Hematopoietic multipotent progenitor cell treated with erythropoietin and hydrocortisone succinate and interleukin-3 and kit ligand, for 6 days (in vitro differentiated cells): ENCODE measurements around the gene BCAS1.

Experiments used
- DNase-seq: peaks from one replicate; pipeline ENCODE4 v3.0.0-alpha.2; 2015

Gene BCAS1

GRCh38 chr20:54047048-54047447, 23.3 kb downstream of the BCAS1 start:
- DNase-seq = peak; percentile 41

GRCh38 chr20:54044156-54044555, 26.2 kb downstream of the BCAS1 start:
- peak; percentile 91 for DNase-seq

DNA sequence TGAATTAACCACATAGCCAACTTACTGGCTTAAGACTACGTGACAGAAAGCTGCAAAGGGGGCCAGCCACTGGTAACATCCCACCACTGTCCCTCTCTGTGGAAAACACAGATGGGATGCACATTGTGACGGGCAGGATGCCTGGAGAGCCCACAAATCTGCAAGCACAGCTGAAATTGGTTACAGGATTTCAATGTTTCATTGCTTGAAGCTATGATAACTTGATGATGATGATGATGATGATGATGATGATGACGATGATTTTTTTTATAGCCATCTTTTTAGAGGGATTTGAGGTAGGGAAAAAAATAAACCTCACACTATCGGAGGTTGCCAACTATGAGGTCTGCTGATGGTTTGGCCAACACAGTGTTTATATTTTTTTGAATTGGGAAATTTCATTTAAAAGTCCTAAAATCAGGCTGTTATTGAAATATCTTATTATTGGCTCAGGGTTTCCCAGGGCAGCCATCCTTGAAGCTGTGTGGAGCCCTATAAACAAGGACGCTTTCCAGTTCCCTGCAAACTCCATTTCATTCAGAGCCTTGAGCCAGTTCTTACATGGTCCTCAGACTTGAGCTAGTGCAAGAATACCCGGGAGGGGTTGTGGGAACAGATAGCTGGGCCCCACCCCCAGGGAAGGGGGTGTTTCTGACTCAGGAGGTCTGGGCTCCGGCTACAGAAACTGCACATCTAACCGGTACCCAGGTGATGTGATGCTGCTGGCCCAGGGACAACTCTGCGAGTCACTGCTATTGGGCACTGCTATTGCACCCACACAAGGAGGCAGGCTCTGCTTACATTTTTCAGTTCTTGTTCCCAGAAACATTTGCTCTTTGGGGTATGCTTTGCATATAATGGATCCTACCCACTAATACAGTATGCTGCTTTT, 27.1 kb downstream of the BCAS1 start:
- peak; percentile 62 for DNase-seq

GRCh38 chr20:54042021-54042420, 28.4 kb downstream of the BCAS1 start:
- no peak for DNase-seq

DNA sequence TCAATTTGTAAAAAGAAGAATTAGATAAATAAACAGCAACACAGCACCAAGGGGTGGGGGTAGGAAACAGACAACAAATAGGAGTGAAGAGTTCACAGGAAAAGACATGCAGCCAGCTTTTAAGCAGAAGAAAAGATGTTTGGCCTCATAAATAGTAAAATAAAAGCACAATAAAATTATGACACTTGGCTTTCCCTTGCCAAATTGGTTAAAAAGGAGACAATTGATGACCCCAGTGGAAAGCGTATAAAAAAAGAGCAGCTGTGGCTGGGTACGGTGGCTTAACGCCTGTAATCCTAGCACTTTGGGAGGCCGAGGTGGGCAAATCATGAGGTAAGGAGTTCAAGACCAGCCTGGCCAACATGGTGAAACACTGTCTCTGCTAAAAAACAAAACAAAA, 29.1 kb downstream of the BCAS1 start:
- DNase-seq = no peak

- no peak for DNase-seq
Observed at GRCh38 chr20:54040531-54040930, 29.9 kb downstream of the BCAS1 start.

DNA sequence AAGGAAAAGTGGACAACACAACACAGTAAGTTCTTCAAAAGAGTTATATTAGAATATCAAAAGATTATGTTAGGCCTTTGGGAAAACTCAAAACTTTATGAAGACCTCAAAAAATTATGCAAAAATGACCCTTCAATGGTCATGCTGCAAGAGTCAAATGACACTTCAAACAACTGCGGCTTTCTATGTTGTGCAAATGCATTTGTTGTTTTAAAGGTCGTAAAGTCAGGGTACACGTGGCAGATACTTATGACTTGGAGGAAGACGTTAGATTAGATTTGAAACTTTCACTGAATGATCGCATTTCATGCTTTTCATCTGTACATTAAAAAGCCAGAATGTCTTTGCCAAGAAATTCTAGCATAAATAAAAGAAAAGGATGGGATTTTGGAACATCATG, 31.4 kb downstream of the BCAS1 start:
- no peak for DNase-seq

DNA sequence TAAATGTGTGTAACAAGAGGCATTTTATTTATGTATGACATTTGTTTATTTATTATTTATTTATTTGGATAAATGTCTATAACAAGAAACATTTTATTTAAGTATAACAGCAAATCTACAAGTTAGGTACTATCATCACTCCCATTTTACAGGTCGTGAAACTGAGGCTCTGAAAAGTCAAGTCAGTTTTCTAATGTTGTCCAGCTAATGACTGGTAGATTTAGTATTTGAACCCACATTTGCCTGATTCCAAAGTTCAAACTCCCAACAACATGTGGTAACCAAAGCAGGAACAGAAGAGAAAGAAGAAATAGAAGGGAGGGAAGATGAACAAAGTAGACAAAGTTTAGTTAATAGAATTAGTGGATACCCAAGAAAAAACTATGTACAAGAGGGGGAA, 32.9 kb downstream of the BCAS1 start:
- DNase-seq = no peak

DNA sequence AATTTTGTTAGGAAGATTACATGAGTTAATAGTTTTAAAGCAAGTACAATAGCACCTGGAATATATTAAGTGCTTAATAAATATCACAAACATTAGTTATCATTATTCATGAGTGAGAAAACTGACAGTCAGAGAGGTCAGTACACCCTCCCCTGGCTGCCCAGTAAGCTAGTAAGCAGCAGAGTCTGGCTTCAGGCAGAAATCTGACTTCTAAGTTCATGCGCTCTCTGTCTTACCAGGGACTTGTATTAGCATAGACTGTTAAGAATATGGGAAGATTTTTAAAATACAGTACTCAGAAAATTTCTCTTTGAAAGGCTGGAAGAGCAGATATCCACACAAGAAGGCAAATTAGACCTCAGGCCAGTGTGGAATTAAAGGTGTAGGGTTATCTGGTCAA, 40.8 kb downstream of the BCAS1 start:
- DNase-seq = no peak

DNA sequence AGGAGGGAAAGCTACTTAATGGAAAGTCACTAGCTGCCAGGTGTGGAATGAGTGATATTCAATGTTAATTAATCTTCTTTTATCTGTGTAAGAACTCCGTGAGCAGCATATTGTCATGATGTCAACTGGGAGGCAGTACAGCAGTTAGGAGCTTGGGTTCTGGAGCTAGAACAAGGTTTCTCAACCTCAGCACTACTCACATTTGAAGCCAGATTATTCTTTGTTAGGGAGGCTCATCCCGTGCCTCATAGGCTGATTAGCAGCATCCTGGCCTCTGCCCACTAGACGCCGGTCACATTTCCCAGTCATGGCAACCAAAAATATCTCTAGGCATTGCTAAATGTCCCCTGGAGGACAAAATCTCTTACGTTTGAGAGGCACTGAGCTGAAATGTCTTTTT, 41.2 kb downstream of the BCAS1 start:
- no peak for DNase-seq

DNA sequence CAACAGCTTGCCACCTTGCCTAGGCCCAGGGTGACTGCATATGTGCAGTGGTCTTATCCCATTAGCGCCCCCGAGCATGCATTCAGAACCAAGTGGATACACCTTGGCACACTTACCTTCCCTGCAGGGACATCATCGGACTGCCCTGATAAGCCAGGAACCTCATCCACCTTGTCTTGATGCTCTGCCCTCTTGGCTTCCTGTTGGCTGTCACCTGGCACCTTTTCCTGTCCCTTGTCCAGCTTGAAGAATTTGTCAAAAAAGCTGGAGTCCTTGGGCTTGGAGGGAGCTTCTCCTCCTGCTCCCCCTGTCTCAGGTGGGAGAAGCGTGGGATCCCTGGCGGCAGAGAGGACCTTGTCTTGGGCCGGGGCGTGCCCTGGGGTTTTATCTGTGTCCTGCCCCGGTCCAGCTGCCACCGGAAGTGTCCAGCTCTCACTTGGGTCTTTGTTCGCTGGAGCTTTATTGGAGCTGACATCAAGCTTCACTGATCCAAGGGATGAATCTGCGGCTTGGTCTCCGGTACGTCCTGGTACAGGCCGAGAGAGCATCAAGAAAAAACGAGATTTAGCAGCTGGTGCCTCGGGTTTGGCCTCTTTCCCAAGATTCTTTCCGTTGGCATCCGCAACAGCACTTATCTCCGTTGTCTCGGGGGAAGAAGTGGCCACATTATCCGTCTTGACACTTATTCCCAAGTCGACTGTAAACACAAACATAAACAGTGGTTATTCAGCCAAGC, 42.0 kb downstream of the BCAS1 start:
- DNase-seq = no peak

- DNase-seq = no peak
Observed at GRCh38 chr20:54027704-54028103, 42.7 kb downstream of the BCAS1 start.

DNA sequence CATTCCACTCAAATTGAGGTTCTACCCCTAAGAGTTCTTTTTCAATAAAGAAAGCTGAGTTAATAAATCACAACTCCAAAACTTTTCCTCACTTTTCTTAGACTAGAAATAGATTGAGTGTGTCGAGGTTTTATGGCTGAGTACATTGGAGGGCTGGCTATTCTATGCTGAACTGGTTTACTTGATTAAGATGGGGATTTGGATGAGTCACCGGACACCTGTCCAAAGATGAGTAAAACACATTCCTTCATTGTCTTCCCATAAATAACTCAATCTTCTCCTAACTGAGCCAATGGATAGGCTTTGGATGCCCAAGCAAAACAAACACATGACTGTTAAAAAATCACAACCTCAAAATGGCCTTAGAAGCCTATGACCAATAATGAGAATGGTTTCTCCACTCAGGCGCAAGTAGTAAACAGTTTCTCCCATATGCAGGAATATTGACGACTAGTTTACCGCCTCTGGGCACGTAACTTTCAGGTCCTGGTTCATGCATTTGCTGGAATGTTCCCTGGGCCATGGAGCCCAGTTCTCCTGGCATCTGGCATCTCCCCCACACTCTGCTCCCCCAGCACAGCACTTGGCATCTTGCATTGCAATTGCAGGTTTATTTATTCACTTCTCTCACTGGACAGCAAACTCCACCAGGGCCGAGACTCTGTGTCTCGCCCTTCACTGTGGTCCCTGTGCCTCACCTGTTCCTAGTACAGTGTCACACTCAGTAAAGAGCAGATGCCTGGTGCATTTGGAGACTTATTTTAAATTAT, 43.9 kb downstream of the BCAS1 start:
- no peak for DNase-seq

- DNase-seq = no peak
Observed at GRCh38 chr20:54025251-54025771, 45.1 kb downstream of the BCAS1 start.

DNA sequence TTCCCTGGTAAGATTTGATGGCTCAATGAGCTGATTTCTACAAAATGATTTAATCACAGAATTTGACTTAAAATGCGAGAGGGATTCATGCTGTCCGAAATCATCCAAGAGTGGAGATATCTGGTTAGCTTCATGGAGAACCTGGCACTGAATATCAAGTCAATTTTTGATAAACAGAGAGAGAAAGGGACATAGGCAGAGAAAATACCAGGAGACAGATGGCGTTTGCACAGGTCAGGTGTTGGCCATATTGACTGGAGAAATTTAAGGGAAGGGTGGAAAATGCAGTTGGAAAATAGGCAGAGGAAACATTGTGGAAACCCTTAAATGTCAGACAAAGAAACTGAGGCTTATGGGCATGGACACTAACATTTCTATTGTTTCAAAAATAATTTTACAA, 47.0 kb downstream of the BCAS1 start:
- DNase-seq = no peak

GRCh38 chr20:54021446-54022235, 48.8 kb downstream of the BCAS1 start:
- no peak for DNase-seq

DNA sequence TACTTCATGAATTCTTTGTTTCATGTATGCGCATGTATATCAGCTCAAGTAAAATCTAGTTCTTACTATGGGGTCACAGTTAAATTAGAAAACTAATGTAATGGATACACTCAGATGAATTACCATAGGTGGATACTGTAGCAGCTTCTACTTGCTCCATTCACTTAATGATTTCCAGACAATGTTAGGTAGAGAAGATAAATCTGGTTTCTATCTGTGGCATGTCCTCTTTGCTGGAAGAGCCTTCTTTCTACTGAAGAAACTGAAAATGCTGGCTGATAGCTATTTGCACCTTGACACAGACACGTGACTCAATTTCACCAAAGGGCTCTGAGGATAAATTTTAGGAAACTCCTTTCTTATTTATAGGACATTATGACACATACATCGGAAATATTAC, 49.5 kb downstream of the BCAS1 start:
- DNase-seq = no peak

GRCh38 chr20:54020348-54020747, 50.0 kb downstream of the BCAS1 start:
- no peak for DNase-seq

DNA sequence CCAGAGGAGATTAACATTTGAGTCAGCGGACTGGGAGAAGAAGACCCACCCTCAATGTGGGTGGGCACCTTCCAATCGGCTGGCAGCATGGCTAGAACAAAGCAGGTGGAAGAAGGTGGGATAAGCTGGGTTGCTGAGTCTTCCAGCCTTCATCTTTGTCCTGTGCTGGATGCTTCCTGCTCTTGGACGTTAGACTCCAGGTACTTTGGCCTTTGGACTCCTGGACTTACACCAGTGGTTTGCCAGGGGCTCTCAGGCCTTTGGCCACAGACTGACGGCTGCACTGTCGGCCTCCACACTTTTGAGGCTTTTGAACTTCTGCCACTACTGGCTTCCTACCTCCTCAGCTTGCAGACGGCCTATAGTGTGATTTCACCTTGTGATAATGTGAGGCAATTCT, 50.8 kb downstream of the BCAS1 start:
- no peak for DNase-seq

- no peak for DNase-seq
Observed at GRCh38 chr20:54019127-54019526, 51.3 kb downstream of the BCAS1 start.

DNA sequence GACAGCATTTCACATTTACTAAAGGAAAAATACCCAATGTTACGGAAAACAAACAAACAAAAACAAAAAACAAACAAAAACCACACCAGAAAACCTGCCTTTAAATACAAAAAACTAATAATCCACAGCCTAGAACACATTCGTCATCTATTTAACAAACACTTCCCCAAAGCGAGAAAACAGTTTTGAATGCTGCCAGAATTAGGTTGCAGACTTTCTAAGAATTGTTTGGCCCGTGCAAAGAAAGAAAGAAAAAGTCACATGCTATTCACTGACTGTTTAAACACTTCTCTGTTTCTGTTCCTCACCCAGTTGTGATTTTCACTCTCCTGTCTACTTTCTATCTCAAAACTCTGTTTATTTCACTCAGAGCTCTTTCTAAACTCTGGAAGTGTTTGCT, 52.5 kb downstream of the BCAS1 start:
- peak; percentile 18 for DNase-seq

DNA sequence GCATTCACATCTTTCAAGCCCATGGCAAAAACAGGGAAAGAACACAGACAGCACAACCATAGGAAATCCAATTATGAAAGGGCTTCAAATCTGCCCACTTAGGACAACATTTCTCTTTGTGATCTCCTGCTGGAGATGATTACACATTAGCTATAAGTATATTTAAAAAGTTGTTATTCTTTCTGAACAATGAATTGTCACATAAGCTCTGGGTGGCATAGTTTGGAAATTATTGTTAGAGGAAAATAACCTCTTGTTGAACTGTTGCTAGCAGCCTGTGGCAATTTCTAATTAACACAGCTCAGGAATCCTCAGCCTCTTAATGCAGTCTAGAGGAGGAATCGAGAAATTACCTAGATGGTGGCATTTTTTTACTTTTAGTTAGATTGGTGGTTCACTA, 54.9 kb downstream of the BCAS1 start:
- DNase-seq = no peak
